GM23338 (cell line): ENCODE data around the gene TMTC2. TPM values are rescaled to one million over a fixed set of nuclear protein-coding genes. Genes with fewer than 3 reads are reported as not detected.

Experiments
- ATAC-seq: fragments of 200-7000 bp; cut with Tn5 transposase; 3 replicates; pipeline ENCODE4 v1.9.1; 2020
- DNase-seq: peaks from one replicate; pipeline ENCODE4 v3.0.0-alpha.2; 2015; ENCODE audit warnings: low spot score
- H2AFZ ChIP-seq: fragments of 200-600 bp; sonication (generic); 2 replicates; pipeline ENCODE4 v1.8.0; 2016; ENCODE audit warnings: antibody characterized with exemption, mild to moderate bottlenecking, moderate library complexity
- H3F3A ChIP-seq: fragments of 200-600 bp; sonication (generic); replicated peaks from 2 replicates; pipeline ENCODE4 v1.8.0; 2017; ENCODE audit warnings: antibody characterized with exemption, mixed run types, low read depth
- H3K27ac ChIP-seq: fragments of 200-600 bp; sonication (generic); 2 replicates; pipeline ENCODE4 v1.6.1; 2016; ENCODE audit warnings: low read depth
- H3K27me3 ChIP-seq: fragments of 200-600 bp; sonication (generic); 2 replicates; pipeline ENCODE4 v1.8.0; 2016; ENCODE audit warnings: mild to moderate bottlenecking, mixed run types, moderate library complexity; ENCODE audit not compliant: insufficient read depth
- H3K36me3 ChIP-seq: fragments of 200-600 bp; sonication (generic); 2 replicates; pipeline ENCODE4 v1.8.0; 2016; ENCODE audit warnings: mild to moderate bottlenecking; ENCODE audit not compliant: insufficient read depth
- H3K4me1 ChIP-seq: fragments of 200-600 bp; sonication (generic); 2 replicates; pipeline ENCODE4 v1.8.0; 2016; ENCODE audit warnings: mild to moderate bottlenecking, moderate library complexity; ENCODE audit not compliant: insufficient read depth
- H3K4me2 ChIP-seq: fragments of 200-600 bp; sonication (generic); 2 replicates; pipeline ENCODE4 v1.7.1; 2017; ENCODE audit warnings: mixed run types
- H3K4me3 ChIP-seq: fragments of 200-600 bp; sonication (generic); 2 replicates; pipeline ENCODE4 v1.6.1; 2016; ENCODE audit warnings: mixed run types
- H3K79me2 ChIP-seq: fragments of 200-600 bp; sonication (generic); replicated peaks from 2 replicates; pipeline ENCODE4 v1.8.0; 2017; ENCODE audit warnings: mild to moderate bottlenecking; ENCODE audit not compliant: insufficient read depth
- H3K9me2 ChIP-seq: fragments of 200-600 bp; sonication (generic); 2 replicates; pipeline ENCODE4 v1.8.0; 2017; ENCODE audit not compliant: insufficient read depth
- H4K20me1 ChIP-seq: fragments of 200-600 bp; sonication (generic); replicated peaks from 2 replicates; pipeline ENCODE4 v1.8.0; 2017; ENCODE audit warnings: mild to moderate bottlenecking; ENCODE audit not compliant: insufficient read depth
- H3K27ac Mint-ChIP-seq: 2 replicates; pipeline ENCODE4 v1.8.0; 2020; ENCODE audit warnings: inconsistent platforms, mild to moderate bottlenecking, moderate library complexity, mixed read lengths
- H3K27me3 Mint-ChIP-seq: 3 replicates; pipeline ENCODE4 v1.8.0; 2022; ENCODE audit warnings: low read depth, mild to moderate bottlenecking, moderate library complexity, mixed read lengths, inconsistent platforms; ENCODE audit not compliant: insufficient read depth, poor library complexity
- H3K36me3 Mint-ChIP-seq: 3 replicates; pipeline ENCODE4 v1.8.0; 2021; ENCODE audit warnings: low read depth, mild to moderate bottlenecking, inconsistent platforms, moderate library complexity, mixed read lengths
- H3K4me1 Mint-ChIP-seq: 3 replicates; pipeline ENCODE4 v1.8.0; 2020; ENCODE audit warnings: mild to moderate bottlenecking, inconsistent platforms, mixed read lengths
- H3K4me3 Mint-ChIP-seq: 3 replicates; pipeline ENCODE4 v1.8.0; 2021; ENCODE audit warnings: moderate library complexity, mild to moderate bottlenecking, inconsistent platforms, mixed read lengths
- H3K9me3 Mint-ChIP-seq: 3 replicates; pipeline ENCODE4 v1.8.0; 2020; ENCODE audit warnings: moderate library complexity, mild to moderate bottlenecking, inconsistent platforms, mixed read lengths
- CREB1 ChIP-seq: fragments of 250-450 bp; sonication (Bioruptor Pico); IDR thresholded peaks from 2 replicates; pipeline ENCODE4 v1.5.0; 2020; ENCODE audit warnings: low read depth, mild to moderate bottlenecking, moderate library complexity
- CTCF ChIP-seq, 2 experiments: fragments of 200-600 bp in 1 of 2; sonication (generic) in 1 of 2; conservative IDR thresholded peaks; 2 replicates each; pipeline versions ENCODE4 v1.5.1 to v1.6.1; 2016 to 2017; ENCODE audit warnings: antibody characterized with exemption in 2 of 2, low read depth in 2 of 2, mild to moderate bottlenecking in 2 of 2, moderate library complexity in 1 of 2
- EZH2 ChIP-seq: fragments of 200-600 bp; sonication (generic); IDR thresholded peaks from one replicate; pipeline ENCODE4 v1.8.0; 2017; ENCODE audit warnings: antibody characterized with exemption, mild to moderate bottlenecking, low read depth; ENCODE audit not compliant: unreplicated experiment
- EZH2phosphoT487 ChIP-seq: fragments of 200-600 bp; sonication (generic); IDR thresholded peaks from one replicate; pipeline ENCODE4 v1.8.1; 2018; ENCODE audit warnings: antibody characterized with exemption; ENCODE audit not compliant: unreplicated experiment
- NANOG ChIP-seq: IDR thresholded peaks from 2 replicates; pipeline ENCODE4 v1.6.1; 2016; ENCODE audit warnings: antibody characterized with exemption, borderline replicate concordance
- ZNF331 ChIP-seq: fragments of 250-450 bp; sonication (Bioruptor Pico); IDR thresholded peaks from 2 replicates; pipeline ENCODE4 v1.5.0; 2020; ENCODE audit warnings: low read depth, mild to moderate bottlenecking, moderate library complexity
- ZNF462 ChIP-seq: fragments of 250-450 bp; sonication (Bioruptor Pico); IDR thresholded peaks from 2 replicates; pipeline ENCODE4 v1.5.0; 2020; ENCODE audit warnings: mild to moderate bottlenecking, moderate library complexity
- polyA plus RNA-seq: library from polyadenylated mRNA; unstranded; fragments of >200 nt; fragmentation: Nextera tagmentation; extraction: Ambion mirVana; gene quantifications from 2 replicates; pipeline ENCODE4 v1.2.1, GENCODE V29; 2016
- total RNA-seq: library from RNA; depleted of rRNA; stranded (reverse); fragments of >200 nt; shearing (Covaris generic); gene quantifications from 2 replicates; pipeline ENCODE4 v1.2.3, GENCODE V29; 2014

The TMTC2 gene
- total and polyA plus RNA-seq, 2 experiments from 2014 or later: 0.57 to 6.5 TPM

- TF ChIP-seq ZNF462 (CRISPR knock-in tag): no peak
- TF ChIP-seq ZNF331 (CRISPR knock-in tag): no peak
These were observed 273.1 kb downstream of the TMTC2 start (continued) for GRCh38 chr12:82959821-82960220.

- Histone ChIP-seq H3K79me2 (no peaks in the 10 kb centered on the region), H3F3A (no peaks in the 10 kb centered on the region), H3K36me3 (no peaks in the 10 kb centered on the region), H3K27me3 (no peaks in the 10 kb centered on the region), H2AFZ (no peak overlapping the region), H3K4me2 (no peak overlapping the region), H3K4me3 (no peak overlapping the region), H3K9me2 (no peaks in the 10 kb centered on the region), H3K27ac (no peak overlapping the region), H3K4me1 (no peaks in the 10 kb centered on the region), H4K20me1 (no peaks in the 10 kb centered on the region)
- Mint-ChIP-seq H3K27me3 (no peaks in the 10 kb centered on the region), H3K4me3 (no peak overlapping the region), H3K9me3 (no peaks in the 10 kb centered on the region), H3K4me1 (peaks cover 13% of the 10 kb centered on the region; the same call in 2 of the 3 replicates), H3K36me3 (no peaks in the 10 kb centered on the region), H3K27ac (no peak overlapping the region)
- no peak for ATAC-seq
- no peak for DNase-seq
- TF ChIP-seq CREB1 (CRISPR knock-in tag) (no peak), ZNF331 (CRISPR knock-in tag) (no peak), EZH2 (no peak), NANOG (no peak), EZH2phosphoT487 (no peak), CTCF (conservative IDR thresholded peaks at IDR 0.05; ENCODE audit: low read depth in 2 of 2) (no peak)
These were observed 275.1 kb downstream of the TMTC2 start for GRCh38 chr12:82961835-82962234.
